Cardiac muscle cell (in vitro differentiated cells and primary cell): ENCODE data around the gene VAPB. TPM values are rescaled to one million over a fixed set of nuclear protein-coding genes. Genes with fewer than 3 reads are reported as not detected.
"Not testable (repeated sequence)": the region's sequence is repeated elsewhere in the genome, so short reads cannot be mapped to it uniquely, and the experiment has no call there.

ENCODE experiments used
- DNase-seq, 2 donors: peaks; one replicate each; pipeline versions ENCODE4 v3.0.0 to v3.0.0-alpha.2; 2010 to 2017; ENCODE audit warnings: low read depth in 1 of 2, low spot score in 1 of 2
- H3K27ac ChIP-seq: fragments of 200-600 bp; sonication (generic); 2 replicates; pipeline ENCODE4 v1.5.1; 2016
- H3K27me3 ChIP-seq: fragments of 200-600 bp; sonication (generic); 2 replicates; pipeline ENCODE4 v1.6.0; 2016; ENCODE audit warnings: control low read depth
- H3K36me3 ChIP-seq: fragments of 200-600 bp; sonication (generic); 2 replicates; pipeline ENCODE4 v1.5.1; 2016; ENCODE audit warnings: control low read depth
- H3K4me1 ChIP-seq: fragments of 200-600 bp; sonication (generic); 2 replicates; pipeline ENCODE4 v1.8.1; 2017; ENCODE audit warnings: low read depth, mild to moderate bottlenecking, mixed run types
- H3K4me3 ChIP-seq: fragments of 200-600 bp; sonication (generic); 2 replicates; pipeline ENCODE4 v1.5.1; 2016; ENCODE audit warnings: mild to moderate bottlenecking
- H3K9me3 ChIP-seq: fragments of 200-600 bp; sonication (generic); 2 replicates; pipeline ENCODE4 v1.5.1; 2017; ENCODE audit warnings: low read depth, mild to moderate bottlenecking, control low read depth
- CTCF ChIP-seq: IDR thresholded peaks from 2 replicates; pipeline ENCODE4 v1.5.1; 2012; ENCODE audit warnings: low read depth, mild to moderate bottlenecking, low read length
- polyA plus RNA-seq: library from polyadenylated mRNA; unstranded; fragments of >200 nt; fragmentation: Nextera tagmentation; extraction: Ambion mirVana; gene quantifications from 2 replicates; pipeline ENCODE4 v1.2.1, GENCODE V29; 2016
- total RNA-seq: library from RNA; depleted of rRNA; stranded (reverse); fragments of >200 nt; gene quantifications from 2 replicates; pipeline ENCODE4 v1.2.3, GENCODE V29; 2016

The VAPB gene
- total and polyA plus RNA-seq, 2 experiments from 2014 or later, result 9.7 to 55.1 TPM

GRCh38 chr20:58361481-58362205 lies 27.4 kb upstream of the VAPB start:
- peaks cover 19% of the 10 kb centered on the region for H3K36me3 ChIP-seq
- no peaks in the 10 kb centered on the region for H3K27me3 ChIP-seq
- H3K4me3 ChIP-seq, result no peak overlapping the region
- no peak overlapping the region for H3K27ac ChIP-seq
- DNase-seq, result peak in 1 of 2 donors; percentile 38
- no peaks in the 10 kb centered on the region for H3K4me1 ChIP-seq
- no peaks in the 10 kb centered on the region for H3K9me3 ChIP-seq
- TF ChIP-seq CTCF, result no peak

DNA sequence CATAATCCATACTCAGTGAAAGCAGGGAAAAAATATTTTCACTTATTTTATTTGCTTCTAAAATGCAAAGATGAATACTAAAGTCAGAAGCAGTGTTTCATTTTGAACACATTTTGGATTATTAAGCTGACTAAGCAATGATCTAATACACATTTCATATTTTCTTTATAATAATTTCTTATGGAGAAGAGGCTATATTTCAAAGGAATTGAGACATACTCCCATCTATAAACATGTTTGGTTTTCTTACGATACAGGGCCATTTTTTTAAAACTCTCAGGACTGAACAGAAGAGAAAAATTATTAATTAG lies 26.9 kb upstream of the VAPB start:
- Histone ChIP-seq H3K27me3 (no peaks in the 10 kb centered on the region), H3K9me3 (no peaks in the 10 kb centered on the region), H3K4me3 (no peak overlapping the region), H3K4me1 (no peaks in the 10 kb centered on the region), H3K36me3 (peaks cover 19% of the 10 kb centered on the region), H3K27ac (no peak overlapping the region)
- DNase-seq, result no peak
- TF ChIP-seq CTCF, result no peak

DNA sequence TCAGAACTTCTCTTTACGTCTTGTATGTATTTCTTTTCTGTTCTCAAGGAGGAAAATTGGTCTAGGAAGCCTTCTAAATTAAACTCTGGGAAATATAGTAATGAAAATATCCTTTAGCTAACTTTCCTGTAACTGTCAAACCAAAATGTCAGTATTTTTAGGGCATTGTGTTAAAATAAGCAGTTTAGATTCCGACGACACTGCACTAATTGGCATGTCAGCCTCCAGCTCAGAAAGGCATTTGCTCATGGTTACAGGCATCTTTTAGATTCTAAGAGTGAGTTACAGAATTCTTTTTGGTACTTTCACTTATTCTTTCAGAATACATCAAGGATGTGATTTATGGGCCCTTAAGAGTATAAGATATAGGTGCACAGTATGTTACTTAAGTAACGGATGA lies 26.1 kb upstream of the VAPB start:
- H3K36me3 ChIP-seq, result peaks cover 19% of the 10 kb centered on the region

DNA sequence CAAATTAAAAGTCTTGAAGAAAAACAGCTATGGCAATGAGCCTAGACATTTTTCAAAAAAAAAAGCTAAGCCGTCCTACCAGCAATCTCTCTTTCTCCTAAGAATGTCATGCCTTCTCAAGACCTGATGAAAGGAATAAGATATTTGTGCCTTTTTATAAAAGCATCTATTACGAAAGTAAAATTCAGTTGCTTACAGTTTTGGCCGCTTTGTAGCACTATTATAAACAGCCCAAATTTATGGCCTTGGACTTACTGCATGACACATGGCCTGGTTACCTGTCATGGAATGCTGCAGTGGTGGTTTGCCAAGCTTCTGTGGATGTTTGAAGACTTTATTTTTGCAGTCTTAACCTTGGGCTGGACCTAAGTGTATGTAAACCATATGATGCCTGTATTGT lies 22.2 kb upstream of the VAPB start:
- Histone ChIP-seq H3K27ac (no peak overlapping the region), H3K4me1 (peaks cover 8% of the 10 kb centered on the region), H3K36me3 (no peaks in the 10 kb centered on the region), H3K9me3 (no peaks in the 10 kb centered on the region), H3K27me3 (no peaks in the 10 kb centered on the region), H3K4me3 (no peak overlapping the region)
- DNase-seq, result no peak
- TF ChIP-seq CTCF, result no peak

More for the DNA sequence above, 26.1 kb upstream of the VAPB start:
- H3K27ac ChIP-seq, result no peak overlapping the region
- no peaks in the 10 kb centered on the region for H3K27me3 ChIP-seq
- no peak for TF ChIP-seq CTCF
- H3K9me3 ChIP-seq, result no peaks in the 10 kb centered on the region
- no peak for DNase-seq
- peaks cover 7% of the 10 kb centered on the region for H3K4me1 ChIP-seq
- no peak overlapping the region for H3K4me3 ChIP-seq

DNA sequence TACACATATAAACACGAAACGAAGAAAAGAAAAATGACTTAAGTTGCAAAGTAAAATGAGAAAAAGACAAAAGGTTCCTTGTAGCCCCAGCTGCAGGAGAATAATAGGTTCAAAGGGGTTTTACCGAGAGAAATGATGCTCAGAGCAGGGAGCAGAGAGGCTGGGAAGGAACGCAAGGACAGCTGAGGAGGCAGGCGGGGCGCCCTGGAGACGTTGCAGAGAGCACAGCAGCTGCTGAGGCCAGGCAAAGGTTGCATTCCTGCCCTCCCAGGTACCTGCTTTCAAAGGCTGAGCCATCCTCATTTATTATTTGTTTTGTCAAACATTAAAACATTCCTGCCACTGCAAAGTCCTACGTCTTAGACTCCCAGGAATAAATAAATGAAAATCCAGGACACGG lies 16.2 kb upstream of the VAPB start:
- Histone ChIP-seq H3K9me3 (no peaks in the 10 kb centered on the region), H3K27ac (no peak overlapping the region), H3K4me3 (no peak overlapping the region), H3K27me3 (no peaks in the 10 kb centered on the region), H3K36me3 (no peaks in the 10 kb centered on the region), H3K4me1 (peaks cover 3% of the 10 kb centered on the region)
- no peak for TF ChIP-seq CTCF
- no peak for DNase-seq

DNA sequence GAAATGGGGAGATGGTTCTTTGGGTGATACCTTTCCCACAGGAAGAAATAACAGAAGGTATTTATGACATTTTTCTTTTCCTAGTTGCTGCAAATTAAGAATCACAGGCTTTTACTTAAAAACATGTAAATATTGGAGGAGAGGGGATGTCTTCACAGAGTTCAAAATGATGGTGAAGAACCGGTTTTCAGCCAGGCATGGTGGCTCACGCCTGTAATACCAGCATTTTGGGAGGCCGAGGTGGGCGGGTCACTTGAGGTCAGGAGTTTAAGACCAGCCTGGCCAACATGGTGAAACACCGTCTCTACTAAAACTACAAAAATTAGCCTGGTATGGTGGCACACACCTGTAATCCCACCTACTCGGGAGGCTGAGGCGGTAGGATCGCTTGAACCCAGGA lies 15.7 kb upstream of the VAPB start:
- not testable (repeated sequence) for H3K36me3 ChIP-seq, DNase-seq, H3K27me3 ChIP-seq, H3K4me3 ChIP-seq, H3K9me3 ChIP-seq, H3K27ac ChIP-seq, H3K4me1 ChIP-seq
